ENCODE measurements around the gene NCOA5. TPM values are rescaled to one million over a fixed set of nuclear protein-coding genes. Genes with fewer than 3 reads are reported as not detected.

The NCOA5 gene
- total RNA-seq, 1 experiment from 2014 or later = 26.9 TPM

DNA sequence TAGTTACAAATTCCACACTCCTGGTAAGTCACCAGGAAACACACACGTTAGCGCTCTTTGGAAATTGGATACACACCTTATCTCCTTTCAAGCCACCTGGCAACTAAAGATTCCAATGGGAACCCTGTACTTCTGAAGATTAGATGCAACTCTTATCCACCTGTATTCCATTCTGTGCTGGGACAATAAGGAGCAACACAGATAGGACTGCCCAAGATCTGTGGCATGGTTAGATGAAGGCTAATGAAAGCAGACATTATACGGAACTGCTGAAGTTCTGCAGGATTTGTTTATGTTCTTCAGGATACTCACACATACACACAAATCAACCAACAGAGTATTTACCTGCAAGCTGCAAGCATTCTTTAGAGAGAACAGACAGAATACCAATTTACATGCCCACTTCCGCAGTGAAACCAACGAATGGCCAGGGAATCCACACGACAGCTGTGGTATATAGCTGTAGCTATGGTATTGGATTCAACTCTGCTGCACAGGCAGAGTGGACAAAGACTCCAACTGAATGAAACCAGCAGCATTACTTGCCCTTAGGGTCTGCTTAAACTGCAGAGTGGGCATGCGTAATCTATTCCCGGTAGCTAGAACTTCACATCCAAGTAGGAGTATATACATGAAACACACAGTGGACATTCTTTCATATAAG lies 12.0 kb downstream of the NCOA5 start:
- H3F3A ChIP-seq (ENCODE audit: low read length, unreplicated experiment) = no peaks in the 10 kb centered on the region
- intact Hi-C loops (cut with micrococcal nuclease) = no loop called here
- no peak overlapping the region for H3K4me2 ChIP-seq (ENCODE audit: low read length)
- H3K36me3 ChIP-seq (ENCODE audit: low read depth, low read length) = peaks cover 44% of the 10 kb centered on the region
- no peak overlapping the region for H3K4me3 ChIP-seq (ENCODE audit: low read length)
- peaks cover 53% of the 10 kb centered on the region for H4K20me1 ChIP-seq (ENCODE audit: low read length)
- ChIA-PET CTCF (interaction anchor here (0.5 kb wide), 1 partner anchor 55 kb away, joined by 7 read pairs; no protein-coding TSS in a partner anchor), POLR2A (ENCODE audit: unreplicated experiment) (no interaction called here)
- ATAC-seq (no peak), DNase-seq (no peak)
- no peak overlapping the region for H3K27ac ChIP-seq (ENCODE audit: low read length)
- H3K9ac ChIP-seq (ENCODE audit: low read length) = no peak overlapping the region
- H3K27me3 ChIP-seq (ENCODE audit: low read length) = no peaks in the 10 kb centered on the region
- H3K9me2 ChIP-seq (replicated peaks; ENCODE audit: low read length) = no peaks in the 10 kb centered on the region
- peaks cover 53% of the 10 kb centered on the region for H3K79me2 ChIP-seq (ENCODE audit: low read length)
- TF ChIP-seq, protein P1, sequence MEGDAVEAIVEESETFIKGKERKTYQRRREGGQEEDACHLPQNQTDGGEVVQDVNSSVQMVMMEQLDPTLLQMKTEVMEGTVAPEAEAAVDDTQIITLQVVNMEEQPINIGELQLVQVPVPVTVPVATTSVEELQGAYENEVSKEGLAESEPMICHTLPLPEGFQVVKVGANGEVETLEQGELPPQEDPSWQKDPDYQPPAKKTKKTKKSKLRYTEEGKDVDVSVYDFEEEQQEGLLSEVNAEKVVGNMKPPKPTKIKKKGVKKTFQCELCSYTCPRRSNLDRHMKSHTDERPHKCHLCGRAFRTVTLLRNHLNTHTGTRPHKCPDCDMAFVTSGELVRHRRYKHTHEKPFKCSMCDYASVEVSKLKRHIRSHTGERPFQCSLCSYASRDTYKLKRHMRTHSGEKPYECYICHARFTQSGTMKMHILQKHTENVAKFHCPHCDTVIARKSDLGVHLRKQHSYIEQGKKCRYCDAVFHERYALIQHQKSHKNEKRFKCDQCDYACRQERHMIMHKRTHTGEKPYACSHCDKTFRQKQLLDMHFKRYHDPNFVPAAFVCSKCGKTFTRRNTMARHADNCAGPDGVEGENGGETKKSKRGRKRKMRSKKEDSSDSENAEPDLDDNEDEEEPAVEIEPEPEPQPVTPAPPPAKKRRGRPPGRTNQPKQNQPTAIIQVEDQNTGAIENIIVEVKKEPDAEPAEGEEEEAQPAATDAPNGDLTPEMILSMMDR (conservative IDR thresholded peaks at IDR 0.05; ENCODE audit: low read depth, low read length) = no peak
- TF ChIP-seq EZH2phosphoT487 (IDR thresholded peaks at IDR 0.05; ENCODE audit: borderline replicate concordance, low read length) (no peak), EZH2 (IDR thresholded peaks at IDR 0.05; ENCODE audit: low read length, unreplicated experiment) (no peak)
- H3K4me1 ChIP-seq (ENCODE audit: insufficient read depth, low read length) = no peaks in the 10 kb centered on the region
- no TSS peak for BruUV-seq (replicated peaks)
- no peak overlapping the region for H2AFZ ChIP-seq (ENCODE audit: low read length)
- H3K9me3 ChIP-seq (ENCODE audit: low read length) = no peaks in the 10 kb centered on the region

DNA sequence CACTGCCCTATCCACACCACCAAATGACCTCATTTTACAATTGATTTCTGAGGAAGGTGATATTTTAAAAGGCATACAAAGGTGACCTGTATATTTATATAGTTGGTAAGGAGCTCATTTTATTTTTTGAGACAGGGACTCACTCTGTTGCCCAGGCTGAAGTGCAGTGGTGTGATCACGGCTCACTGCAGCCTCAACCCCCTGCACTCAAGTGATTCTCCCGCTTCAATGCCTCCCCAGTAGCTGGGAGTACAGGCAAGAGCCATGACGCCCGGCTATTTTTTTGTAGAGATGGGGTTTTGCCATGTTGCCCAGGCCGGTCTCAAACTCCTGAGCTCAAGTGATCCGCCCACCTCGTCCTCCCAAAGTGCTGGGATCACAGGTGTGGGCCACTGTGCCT lies 13.0 kb downstream of the NCOA5 start:
- Histone ChIP-seq H3K36me3 (ENCODE audit: low read depth, low read length) (peaks cover 44% of the 10 kb centered on the region), H3K4me1 (ENCODE audit: insufficient read depth, low read length) (no peaks in the 10 kb centered on the region), H3K27me3 (ENCODE audit: low read length) (no peaks in the 10 kb centered on the region), H3K4me2 (ENCODE audit: low read length) (no peak overlapping the region), H2AFZ (ENCODE audit: low read length) (no peak overlapping the region), H4K20me1 (ENCODE audit: low read length) (peaks cover 43% of the 10 kb centered on the region), H3K79me2 (ENCODE audit: low read length) (peaks cover 44% of the 10 kb centered on the region), H3F3A (ENCODE audit: low read length, unreplicated experiment) (no peaks in the 10 kb centered on the region), H3K4me3 (ENCODE audit: low read length) (no peak overlapping the region), H3K9ac (ENCODE audit: low read length) (no peak overlapping the region), H3K27ac (ENCODE audit: low read length) (no peak overlapping the region), H3K9me3 (ENCODE audit: low read length) (no peaks in the 10 kb centered on the region), H3K9me2 (replicated peaks; ENCODE audit: low read length) (no peaks in the 10 kb centered on the region)
- DNase-seq = no peak
- ChIA-PET POLR2A (ENCODE audit: unreplicated experiment) (no interaction called here), CTCF (no interaction called here)
- TF ChIP-seq, protein P1 (conservative IDR thresholded peaks at IDR 0.05; ENCODE audit: low read depth, low read length) = no peak
- intact Hi-C loops (cut with micrococcal nuclease) = no loop called here
- no TSS peak for BruUV-seq (replicated peaks)
- ATAC-seq = no peak

- Histone ChIP-seq H2AFZ (ENCODE audit: low read length) (no peak overlapping the region), H3K4me2 (ENCODE audit: low read length) (no peak overlapping the region), H3K9ac (ENCODE audit: low read length) (no peak overlapping the region), H3K9me3 (ENCODE audit: low read length) (no peaks in the 10 kb centered on the region), H3K36me3 (ENCODE audit: low read depth, low read length) (peaks cover 44% of the 10 kb centered on the region), H3K27me3 (ENCODE audit: low read length) (no peaks in the 10 kb centered on the region), H3K79me2 (ENCODE audit: low read length) (peaks cover 16% of the 10 kb centered on the region), H3K4me3 (ENCODE audit: low read length) (no peak overlapping the region), H3F3A (ENCODE audit: low read length, unreplicated experiment) (no peaks in the 10 kb centered on the region), H4K20me1 (ENCODE audit: low read length) (peaks cover 17% of the 10 kb centered on the region; the same call in 1 of the 2 replicates), H3K27ac (ENCODE audit: low read length) (no peak overlapping the region), H3K9me2 (replicated peaks; ENCODE audit: low read length) (no peaks in the 10 kb centered on the region), H3K4me1 (ENCODE audit: insufficient read depth, low read length) (no peaks in the 10 kb centered on the region)
- ATAC-seq (no peak), DNase-seq (no peak)
- TF ChIP-seq EZH2phosphoT487 (IDR thresholded peaks at IDR 0.05; ENCODE audit: borderline replicate concordance, low read length) (no peak), EZH2 (IDR thresholded peaks at IDR 0.05; ENCODE audit: low read length, unreplicated experiment) (no peak)
- TF ChIP-seq, protein P1 (conservative IDR thresholded peaks at IDR 0.05; ENCODE audit: low read depth, low read length) = no peak
- ChIA-PET CTCF (no interaction called here), POLR2A (ENCODE audit: unreplicated experiment) (interaction anchor here (0.6 kb wide), 1 partner anchor 934 kb away, joined by 8 read pairs; no protein-coding TSS in a partner anchor)
- intact Hi-C loops (cut with micrococcal nuclease) = no loop called here
- no TSS peak for BruUV-seq (replicated peaks)
Observed at GRCh38 chr20:46074006-46074405, 15.8 kb downstream of the NCOA5 start.
